Endothelial cell of umbilical vein (primary cell): ENCODE results near the gene WDR86. TPM values are rescaled to one million over a fixed set of nuclear protein-coding genes. Genes with fewer than 3 reads are reported as not detected.

Experiments
- BruUV-seq: library from RNA; stranded (reverse); fragments of 400-500 nt; replicated peaks from 2 replicates; lab custom pipeline; 2021; lab: Mats Ljungman, UMichigan
- CTCF ChIA-PET: fragments of 300-600, 350-600 bp; sonication (Branson Sonifier 250); formaldehyde crosslinking; loops from one replicate; lab custom pipeline; 2021; ENCODE audit warnings: antibody characterized with exemption, inconsistent platforms; lab: Charles Lee
- POLR2A ChIA-PET: fragments of 300-600, 350-600 bp; sonication (Branson Sonifier 250); formaldehyde crosslinking; loops from one replicate; lab custom pipeline; 2021; ENCODE audit warnings: antibody characterized with exemption, inconsistent platforms; lab: Charles Lee
- DNase-seq: peaks from one replicate; pipeline ENCODE4 v3.0.0-alpha.2; 2011; ENCODE audit warnings: low read depth, low spot score
- FAIRE-seq: peaks from 2 replicates; lab custom pipeline; 2011; peaks lifted over from hg19 to GRCh38; lab: Jason Lieb, UNC
- H2AFZ ChIP-seq: 2 replicates; pipeline ENCODE4 v1.6.0; 2012; ENCODE audit warnings: low read depth, low read length, control low read depth, inconsistent platforms
- H3K27ac ChIP-seq: 2 replicates; pipeline ENCODE4 v1.5.1; 2011; ENCODE audit warnings: low read depth, mild to moderate bottlenecking, control low read depth, low read length, moderate library complexity; ENCODE audit not compliant: insufficient read depth
- H3K27me3 ChIP-seq, 2 experiments: 2 replicates each; pipeline versions ENCODE4 v1.6.0 to v1.6.1; 2011; ENCODE audit warnings: low read length in 2 of 2, mixed read lengths in 1 of 2; ENCODE audit not compliant: control insufficient read depth in 2 of 2, insufficient read depth in 2 of 2
- H3K36me3 ChIP-seq, 2 experiments: 2 replicates in 1 of 2; 3 replicates in 1 of 2; pipeline ENCODE4 v1.5.1; 2011; ENCODE audit warnings: low read length in 2 of 2, mild to moderate bottlenecking in 1 of 2, moderate library complexity in 1 of 2; ENCODE audit not compliant: control insufficient read depth in 2 of 2, insufficient read depth in 2 of 2; ENCODE audit errors: extremely low read depth in 1 of 2
- H3K4me1 ChIP-seq: 3 replicates; pipeline ENCODE4 v1.5.1; 2011; ENCODE audit warnings: mild to moderate bottlenecking, low read length; ENCODE audit not compliant: control insufficient read depth, insufficient read depth; ENCODE audit errors: extremely low read depth
- H3K4me2 ChIP-seq: 2 replicates; pipeline ENCODE4 v1.6.1; 2011; ENCODE audit warnings: low read length, control low read depth, mixed read lengths; ENCODE audit not compliant: insufficient read depth
- H3K4me3 ChIP-seq, 3 experiments: fragments of 200-600 bp in 1 of 3; sonication (generic), shearing (Covaris generic) in 1 of 3; replicated peaks in 1 of 3; 2 replicates each; pipeline ENCODE4 v1.5.1; 2011 to 2016; ENCODE audit warnings: control low read depth in 3 of 3, low read length in 3 of 3, mild to moderate bottlenecking in 2 of 3, inconsistent platforms in 1 of 3, low read depth in 1 of 3, moderate library complexity in 1 of 3; ENCODE audit not compliant: insufficient read depth in 1 of 3
- H3K79me2 ChIP-seq: 2 replicates; pipeline ENCODE4 v1.6.0; 2012; ENCODE audit warnings: low read length, inconsistent platforms; ENCODE audit not compliant: control insufficient read depth, insufficient read depth
- H3K9ac ChIP-seq: replicated peaks from 2 replicates; pipeline ENCODE3; 2011; ENCODE audit warnings: low read length, control low read depth; ENCODE audit not compliant: insufficient read depth; ENCODE audit errors: extremely low read depth
- H3K9me1 ChIP-seq: replicated peaks from 3 replicates; pipeline ENCODE4 v1.6.0; 2011; ENCODE audit warnings: mild to moderate bottlenecking, low read length; ENCODE audit not compliant: control insufficient read depth, insufficient read depth; ENCODE audit errors: extremely low read depth
- H3K9me3 ChIP-seq: replicated peaks from 2 replicates; pipeline ENCODE4 v1.5.1; 2012; ENCODE audit warnings: low read length, inconsistent platforms; ENCODE audit not compliant: control insufficient read depth, insufficient read depth
- H4K20me1 ChIP-seq: replicated peaks from 2 replicates; pipeline ENCODE3; 2011; ENCODE audit warnings: mild to moderate bottlenecking, low read length; ENCODE audit not compliant: control insufficient read depth, insufficient read depth; ENCODE audit errors: extremely low read depth
- CTCF ChIP-seq, 2 donors: IDR thresholded peaks; 1 replicate in 1 of 2; 2 replicates in 1 of 2; pipeline ENCODE4 v1.5.1; 2011; ENCODE audit warnings: low read length in 2 of 2, mild to moderate bottlenecking in 2 of 2, moderate library complexity in 2 of 2, control low read depth in 1 of 2, inconsistent platforms in 1 of 2, low read depth in 1 of 2; ENCODE audit not compliant: insufficient read depth in 1 of 2; ENCODE audit errors: extremely low read depth in 1 of 2
- EZH2 ChIP-seq: IDR thresholded peaks from 2 replicates; pipeline ENCODE4 v1.6.1; 2012; ENCODE audit warnings: borderline replicate concordance, low read depth, mild to moderate bottlenecking, moderate library complexity, low read length, inconsistent platforms; ENCODE audit not compliant: severe bottlenecking
- FOS ChIP-seq: IDR thresholded peaks from 2 replicates; pipeline ENCODE4 v1.6.1; 2011; ENCODE audit warnings: mild to moderate bottlenecking, low read length, moderate library complexity, borderline replicate concordance; ENCODE audit not compliant: insufficient read depth
- GATA2 ChIP-seq: IDR thresholded peaks from 2 replicates; pipeline ENCODE4 v1.7.0; 2011; ENCODE audit warnings: low read depth, mild to moderate bottlenecking, moderate library complexity, mixed read lengths, low read length; ENCODE audit not compliant: insufficient read length, insufficient read depth
- JUN ChIP-seq: IDR thresholded peaks from 2 replicates; pipeline ENCODE4 v1.6.1; 2011; ENCODE audit warnings: borderline replicate concordance, low read depth; ENCODE audit not compliant: insufficient read length, insufficient read depth
- MYC ChIP-seq: IDR thresholded peaks from one replicate; pipeline ENCODE4 v1.6.1; 2011; ENCODE audit warnings: mild to moderate bottlenecking, low read depth, low read length
- POLR2A ChIP-seq: IDR thresholded peaks from 2 replicates; pipeline ENCODE4 v1.6.1; 2012; ENCODE audit warnings: low read depth, mild to moderate bottlenecking, control low read depth, low read length
- POLR2AphosphoS5 ChIP-seq: IDR thresholded peaks from 2 replicates; pipeline ENCODE4 v1.6.1; 2012; ENCODE audit warnings: low read depth, mild to moderate bottlenecking, control low read depth, low read length, moderate library complexity; ENCODE audit not compliant: insufficient read depth
- dilution Hi-C: fragments of 300-500 bp; cut with MboI; formaldehyde crosslinking; loops from one replicate; pipeline ENCODE4 v1.15.0; 2019; ENCODE audit warnings: low sequenced_read_pairs; ENCODE audit not compliant: extremely low pct_ligation_motif_present
- intact Hi-C: fragments of 100-400 bp; cut with micrococcal nuclease; formaldehyde crosslinking; loops from one replicate; pipeline ENCODE4 v1.10.0; 2022
- polyA plus RNA-seq, 4 experiments: library from polyadenylated mRNA; depleted of rRNA in 3 of 4; stranded (reverse) in 3 of 4; unstranded in 1 of 4; fragments of >200 nt; gene quantifications; 2 replicates each; pipeline versions ENCODE4 v1.2.1 to v1.2.3, GENCODE V29; 2011 to 2012; ENCODE audit warnings: missing spikeins in 1 of 4
- total RNA-seq: library from RNA; stranded (reverse); gene quantifications from 2 replicates; pipeline ENCODE4 v1.2.3, GENCODE V29; 2021
- TF ChIP-seq, protein P1 (sequence below): IDR thresholded peaks from 2 replicates; pipeline ENCODE4 v1.6.1; 2011; ENCODE audit not compliant: insufficient read depth, insufficient read length

The WDR86 gene
- total and polyA plus RNA-seq, 2 donors (not counting 3 experiments of a cell fraction or from before 2014, with no cell fraction given) = not detected

- H3K36me3 ChIP-seq = no peaks in the 10 kb centered on the region
- H3K9me1 ChIP-seq = no peaks in the 10 kb centered on the region
- no peak overlapping the region for H3K27ac ChIP-seq
- intact Hi-C loops = no loop called here
- dilution Hi-C loops = no loop called here
- ChIA-PET POLR2A (no interaction called here), CTCF (interaction anchor here (2.5 kb wide), 1 partner anchor 21 kb away, joined by 11 read pairs; no protein-coding TSS in a partner anchor)
- no peaks in the 10 kb centered on the region for H4K20me1 ChIP-seq
- no peaks in the 10 kb centered on the region for H3K9me3 ChIP-seq
- H3K27me3 ChIP-seq = peaks cover 14 to 19% of the 10 kb centered on the region in 2 experiments
- H3K4me3 ChIP-seq = no peak overlapping the region
- TF ChIP-seq CTCF (IDR thresholded peaks at IDR 0.05; ENCODE audit: extremely low read depth in 1 of 2, insufficient read depth in 1 of 2, low read depth in 1 of 2, low read length in 2 of 2) (no peak), POLR2A (no peak), EZH2 (no peak), MYC (no peak), GATA2 (no peak), JUN (no peak), FOS (no peak), POLR2AphosphoS5 (no peak)
- TF ChIP-seq, protein P1, sequence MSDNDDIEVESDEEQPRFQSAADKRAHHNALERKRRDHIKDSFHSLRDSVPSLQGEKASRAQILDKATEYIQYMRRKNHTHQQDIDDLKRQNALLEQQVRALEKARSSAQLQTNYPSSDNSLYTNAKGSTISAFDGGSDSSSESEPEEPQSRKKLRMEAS = no peak
- DNase-seq = no peak
- no peak overlapping the region for H3K9ac ChIP-seq
- H2AFZ ChIP-seq = no peak overlapping the region
- no peak for FAIRE-seq
- H3K4me1 ChIP-seq = peaks cover 2% of the 10 kb centered on the region
- no peaks in the 10 kb centered on the region for H3K79me2 ChIP-seq
- BruUV-seq = no TSS peak
- H3K4me2 ChIP-seq = no peak overlapping the region
These were observed 73.7 kb downstream of the WDR86 start for GRCh38 chr7:151336027-151336708.
